Epithelial cell of proximal tubule (primary cell): ENCODE results near the gene ATP8A2. TPM values are rescaled to one million over a fixed set of nuclear protein-coding genes. Genes with fewer than 3 reads are reported as not detected.

Experiments used
- DNase-seq: peaks from one replicate; pipeline ENCODE4 v3.0.0-alpha.2; 2011; ENCODE audit warnings: low read depth
- H3K4me3 ChIP-seq: 2 replicates; pipeline ENCODE4 v1.5.1; 2011; ENCODE audit warnings: low read depth, mild to moderate bottlenecking, low read length
- CTCF ChIP-seq: conservative IDR thresholded peaks from 2 replicates; pipeline ENCODE4 v1.5.1; 2012; ENCODE audit warnings: low read depth, mild to moderate bottlenecking, low read length
- total RNA-seq: library from RNA; depleted of rRNA; stranded (reverse); fragments of >200 nt; gene quantifications from 2 replicates; pipeline ENCODE4 v1.2.3, GENCODE V29; 2015

Gene ATP8A2
- total RNA-seq, 1 donor from 2014 or later = 2.2 TPM

GRCh38 chr13:25963674-25964073 is 591.9 kb downstream of the ATP8A2 start:
- no peak for TF ChIP-seq CTCF
- no peak overlapping the region for H3K4me3 ChIP-seq
- no peak for DNase-seq

- no peak for TF ChIP-seq CTCF
- no peak for DNase-seq
- no peak overlapping the region for H3K4me3 ChIP-seq
Measured at GRCh38 chr13:25965596-25965995, 593.8 kb downstream of the ATP8A2 start.

- no peak for TF ChIP-seq CTCF
- DNase-seq = no peak
- no peak overlapping the region for H3K4me3 ChIP-seq
Measured at GRCh38 chr13:25966086-25966485, 594.3 kb downstream of the ATP8A2 start.

GRCh38 chr13:25967144-25967543 is 595.4 kb downstream of the ATP8A2 start:
- DNase-seq = no peak
- TF ChIP-seq CTCF = no peak
- no peak overlapping the region for H3K4me3 ChIP-seq

- TF ChIP-seq CTCF = no peak
- no peak for DNase-seq
Measured at GRCh38 chr13:25971047-25971446, 599.3 kb downstream of the ATP8A2 start.

GRCh38 chr13:25971459-25972145 is 599.8 kb downstream of the ATP8A2 start:
- H3K4me3 ChIP-seq = no peak overlapping the region
- TF ChIP-seq CTCF = no peak
- DNase-seq = no peak

More at GRCh38 chr13:25971047-25971446, 599.3 kb downstream of the ATP8A2 start:
- no peak overlapping the region for H3K4me3 ChIP-seq

- H3K4me3 ChIP-seq = no peak overlapping the region
- no peak for TF ChIP-seq CTCF
- no peak for DNase-seq
Measured at GRCh38 chr13:25973085-25973484, 601.3 kb downstream of the ATP8A2 start.
